Measurements from ENCODE around the gene PAGE3. TPM values are rescaled to one million over a fixed set of nuclear protein-coding genes. Genes with fewer than 3 reads are reported as not detected.

PAGE3 gene
- total RNA-seq, 4 donors from 2014 or later: not detected

- DNase-seq: no peak
- no peaks in the 10 kb centered on the region for H3K4me1 ChIP-seq
These were observed 11.2 kb downstream of the PAGE3 start for GRCh38 chrX:55253528-55253927.

DNA sequence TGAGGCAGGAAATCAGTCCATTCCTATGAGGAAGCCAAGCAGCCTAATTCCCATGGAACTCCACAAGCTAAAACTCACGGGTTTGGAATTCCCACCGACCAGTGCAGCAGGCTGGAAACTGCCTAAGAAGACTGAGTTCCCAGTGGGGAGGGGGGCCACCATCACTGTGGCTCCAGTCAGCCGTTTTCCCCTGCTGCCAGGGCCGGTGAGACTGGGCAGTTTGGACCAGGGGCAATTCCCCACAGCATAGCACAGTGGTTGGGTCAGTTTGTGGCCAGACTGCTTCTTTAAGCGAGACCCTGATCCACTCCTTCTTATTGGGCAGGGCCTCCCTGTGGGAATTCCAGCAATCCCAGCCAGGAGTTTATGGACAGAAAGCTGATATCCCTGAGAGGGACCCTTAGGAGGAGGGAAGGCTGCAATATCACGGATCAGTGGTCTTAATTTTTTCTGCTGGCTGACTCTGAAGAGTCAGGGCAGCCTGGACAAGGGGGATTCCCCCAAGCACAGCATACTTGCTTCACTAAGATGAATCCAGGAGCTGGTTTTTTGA is 23.9 kb downstream of the PAGE3 start:
- intact Hi-C loops (cut with DNase I): no loop called here
- TF ChIP-seq, protein P1, sequence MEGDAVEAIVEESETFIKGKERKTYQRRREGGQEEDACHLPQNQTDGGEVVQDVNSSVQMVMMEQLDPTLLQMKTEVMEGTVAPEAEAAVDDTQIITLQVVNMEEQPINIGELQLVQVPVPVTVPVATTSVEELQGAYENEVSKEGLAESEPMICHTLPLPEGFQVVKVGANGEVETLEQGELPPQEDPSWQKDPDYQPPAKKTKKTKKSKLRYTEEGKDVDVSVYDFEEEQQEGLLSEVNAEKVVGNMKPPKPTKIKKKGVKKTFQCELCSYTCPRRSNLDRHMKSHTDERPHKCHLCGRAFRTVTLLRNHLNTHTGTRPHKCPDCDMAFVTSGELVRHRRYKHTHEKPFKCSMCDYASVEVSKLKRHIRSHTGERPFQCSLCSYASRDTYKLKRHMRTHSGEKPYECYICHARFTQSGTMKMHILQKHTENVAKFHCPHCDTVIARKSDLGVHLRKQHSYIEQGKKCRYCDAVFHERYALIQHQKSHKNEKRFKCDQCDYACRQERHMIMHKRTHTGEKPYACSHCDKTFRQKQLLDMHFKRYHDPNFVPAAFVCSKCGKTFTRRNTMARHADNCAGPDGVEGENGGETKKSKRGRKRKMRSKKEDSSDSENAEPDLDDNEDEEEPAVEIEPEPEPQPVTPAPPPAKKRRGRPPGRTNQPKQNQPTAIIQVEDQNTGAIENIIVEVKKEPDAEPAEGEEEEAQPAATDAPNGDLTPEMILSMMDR (IDR thresholded peaks at IDR 0.05): no peak
- TF ChIP-seq POLR2A (IDR thresholded peaks at IDR 0.05): no peak
- DNase-seq: no peak
- H3K27me3 ChIP-seq: no peaks in the 10 kb centered on the region
- no peaks in the 10 kb centered on the region for H3K36me3 ChIP-seq
- no peaks in the 10 kb centered on the region for H3K4me1 ChIP-seq
- no peak overlapping the region for H3K27ac ChIP-seq
- H3K9me3 ChIP-seq: peaks cover 0 to under 1% (median 0%) of the 10 kb centered on the region in 3 donors
- no peak overlapping the region for H3K4me3 ChIP-seq
- 67% methylated on average over 1 of the region's 6 CpGs; no CpG with 5 or more reads in 1 of the 2 donors for WGBS, 2 donors

More at GRCh38 chrX:55253528-55253927, 11.2 kb downstream of the PAGE3 start:
- no peak overlapping the region for H3K27ac ChIP-seq
- no peak for TF ChIP-seq POLR2A (IDR thresholded peaks at IDR 0.05)
- TF ChIP-seq, protein P1 (IDR thresholded peaks at IDR 0.05): no peak
- no peaks in the 10 kb centered on the region for H3K9me3 ChIP-seq
- H3K27me3 ChIP-seq: no peaks in the 10 kb centered on the region
- intact Hi-C loops (cut with DNase I): no loop called here
- H3K4me3 ChIP-seq: no peak overlapping the region
- H3K36me3 ChIP-seq: no peaks in the 10 kb centered on the region

DNA sequence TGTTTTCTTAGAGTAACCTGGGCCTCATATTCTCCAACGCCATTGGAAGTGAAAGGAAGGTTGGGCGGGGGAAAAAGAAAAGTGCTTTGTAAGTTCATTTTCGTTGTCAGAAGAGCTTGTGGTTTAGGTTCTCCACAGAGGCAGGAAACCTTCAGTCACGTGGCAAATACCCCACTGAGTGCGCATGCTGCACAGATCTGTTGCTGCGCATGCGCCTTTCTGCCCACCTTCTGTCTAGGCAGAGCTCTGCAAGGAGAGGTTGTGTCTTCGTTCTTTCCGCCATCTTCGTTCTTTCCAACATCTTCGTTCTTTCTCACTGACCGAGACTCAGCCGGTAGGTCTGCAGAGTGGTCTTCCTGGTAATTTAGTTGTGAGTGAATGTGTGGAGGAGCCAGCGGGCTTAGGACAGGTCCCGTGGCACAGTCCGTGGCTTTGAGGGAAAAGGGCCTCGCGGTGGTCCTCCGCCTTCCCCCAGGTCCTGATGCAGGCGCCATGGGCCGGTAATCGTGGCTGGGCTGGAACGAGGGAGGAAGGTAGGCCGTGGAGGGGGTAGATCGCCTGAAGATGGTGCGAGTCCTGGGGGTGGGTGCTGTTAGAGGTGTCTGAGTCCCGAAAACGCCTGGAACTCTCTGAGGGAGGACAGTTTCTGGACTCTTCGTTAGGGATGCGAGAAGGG is 44.5 kb downstream of the PAGE3 start, which contains the start of gene PAGE5:
Gene PAGE5 (plus strand): TSS at position 228 of the 676 bp plus-strand sequence. CDS start 1,037 bp downstream, outside the sequence.
- no peaks in the 10 kb centered on the region for H3K9me3 ChIP-seq
- H3K27ac ChIP-seq: no peak within 1 kb of the TSS
- no peak for DNase-seq
- H3K36me3 ChIP-seq: no peaks in the 10 kb centered on the region
- intact Hi-C loops (cut with DNase I): no loop called here
- no peak for TF ChIP-seq POLR2A (IDR thresholded peaks at IDR 0.05)
- TF ChIP-seq, protein P1 (IDR thresholded peaks at IDR 0.05): no peak
- H3K4me3 ChIP-seq: no peak within 1 kb of the TSS
- H3K4me1 ChIP-seq: no peaks in the 10 kb centered on the region
- H3K27me3 ChIP-seq: no peaks in the 10 kb centered on the region
- 62 to 84% methylated on average over 5 to 27 of the region's 30 CpGs for WGBS, 2 donors

- no peak for DNase-seq
- Histone ChIP-seq H3K9me3 (no peaks in the 10 kb centered on the region), H3K4me1 (no peaks in the 10 kb centered on the region), H3K36me3 (no peaks in the 10 kb centered on the region), H3K27ac (no peak overlapping the region), H3K27me3 (no peaks in the 10 kb centered on the region), H3K4me3 (no peak overlapping the region)
- TF ChIP-seq, protein P1 (IDR thresholded peaks at IDR 0.05): no peak
- 41 to 66% methylated on average over 3 of the region's 3 CpGs for WGBS, 2 donors
- intact Hi-C loops (cut with DNase I): no loop called here
These were observed 51.3 kb downstream of the PAGE3 start for GRCh38 chrX:55213381-55213780.

- Histone ChIP-seq H3K4me3 (no peak overlapping the region), H3K36me3 (no peaks in the 10 kb centered on the region), H3K9me3 (no peaks in the 10 kb centered on the region), H3K4me1 (no peaks in the 10 kb centered on the region), H3K27me3 (no peaks in the 10 kb centered on the region), H3K27ac (no peak overlapping the region)
- intact Hi-C loops (cut with DNase I): no loop called here
- no peak for DNase-seq
- TF ChIP-seq POLR2A (IDR thresholded peaks at IDR 0.05): no peak
- TF ChIP-seq, protein P1 (IDR thresholded peaks at IDR 0.05): no peak
- WGBS, 2 donors: 73 to 84% methylated on average over 7 to 13 of the region's 13 CpGs
These were observed 53.6 kb downstream of the PAGE3 start for GRCh38 chrX:55210931-55211677.

All from esophagus squamous epithelium (tissue), 5 donors.